ENCODE measurements around the gene SST.
A peak's percentile ranks its signal among the peaks of the same experiment; 100 is the strongest.
"Not testable (repeated sequence)": the region's sequence is repeated elsewhere in the genome, so short reads cannot be mapped to it uniquely, and the experiment has no call there.

SST gene

GRCh38 chr3:187684444-187684843, 14.2 kb upstream of the SST start:
- DNase-seq (ENCODE audit: low read depth in 2 of 2), result no peak

DNA sequence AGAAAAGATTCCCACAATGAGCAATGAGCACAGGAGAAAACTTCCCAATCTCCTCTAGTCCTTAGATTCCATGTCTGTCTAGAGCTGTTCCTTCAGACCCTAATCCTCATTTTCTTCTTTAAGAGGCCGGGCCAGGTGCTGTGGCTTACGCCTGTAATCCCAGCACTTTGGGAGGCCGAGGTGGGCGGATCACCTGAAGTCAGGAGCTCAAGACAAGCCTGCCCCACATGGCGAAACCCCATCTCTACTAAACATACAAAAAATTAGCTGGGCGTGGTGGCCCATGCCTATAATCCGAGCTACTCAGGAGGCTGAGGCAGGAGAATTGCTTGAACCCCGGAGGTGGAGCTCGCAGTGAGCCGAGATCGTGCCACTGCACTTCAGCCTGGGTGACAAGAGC, 11.6 kb upstream of the SST start:
- not testable (repeated sequence) for DNase-seq (ENCODE audit: low read depth in 2 of 2)

DNA sequence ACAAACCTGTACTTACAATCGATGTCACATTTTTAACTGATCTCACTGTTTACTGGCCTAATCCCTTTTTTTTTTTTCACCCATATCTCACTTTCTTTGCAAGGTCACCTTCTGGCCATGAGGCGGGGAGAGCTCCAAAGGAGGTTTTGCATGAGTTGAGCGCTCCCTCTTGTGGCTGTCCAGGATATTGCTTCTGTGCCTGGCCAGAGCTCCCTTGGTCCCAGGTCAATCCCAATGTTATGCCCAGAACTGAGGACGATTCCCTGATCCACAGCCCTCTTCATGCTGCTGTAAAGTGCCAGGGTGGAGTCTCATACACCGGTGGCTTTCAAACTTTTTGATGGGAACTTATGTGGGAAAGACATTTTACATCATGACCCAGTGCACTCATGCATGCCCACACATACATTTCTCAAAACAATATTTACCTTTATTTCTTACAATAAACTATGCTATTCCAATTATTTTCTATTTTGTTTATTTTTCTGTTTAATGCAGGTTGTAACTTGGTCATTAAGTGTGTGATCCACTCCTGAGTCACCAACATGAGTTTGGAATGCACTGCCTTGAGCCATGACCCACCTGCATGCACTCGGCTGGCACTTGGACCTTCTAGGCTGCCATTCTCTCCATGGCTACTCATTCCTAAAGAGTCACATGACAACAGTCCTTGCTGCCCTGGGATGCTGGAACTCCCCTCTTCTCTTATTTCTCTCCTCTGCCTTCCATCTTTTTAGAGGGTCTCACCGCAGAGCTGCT, 9.6 kb upstream of the SST start:
- DNase-seq (ENCODE audit: low read depth in 2 of 2), result peak; percentile 36 to 42

GRCh38 chr3:187678726-187679268, 8.6 kb upstream of the SST start:
- DNase-seq (ENCODE audit: low read depth in 2 of 2), result peak; percentile 41

- DNase-seq (ENCODE audit: low read depth in 2 of 2), result no peak
These were observed 7.4 kb upstream of the SST start for GRCh38 chr3:187677604-187678003.

GRCh38 chr3:187673012-187673411, 2.8 kb upstream of the SST start:
- DNase-seq (ENCODE audit: low read depth in 2 of 2), result no peak

GRCh38 chr3:187667526-187667925, 2.7 kb downstream of the SST start:
- DNase-seq (ENCODE audit: low read depth in 2 of 2), result no peak

GRCh38 chr3:187665764-187666402, 4.3 kb downstream of the SST start:
- no peak for DNase-seq (ENCODE audit: low read depth in 2 of 2)

GRCh38 chr3:187665010-187665409, 5.2 kb downstream of the SST start:
- DNase-seq (ENCODE audit: low read depth in 2 of 2), result no peak

DNA sequence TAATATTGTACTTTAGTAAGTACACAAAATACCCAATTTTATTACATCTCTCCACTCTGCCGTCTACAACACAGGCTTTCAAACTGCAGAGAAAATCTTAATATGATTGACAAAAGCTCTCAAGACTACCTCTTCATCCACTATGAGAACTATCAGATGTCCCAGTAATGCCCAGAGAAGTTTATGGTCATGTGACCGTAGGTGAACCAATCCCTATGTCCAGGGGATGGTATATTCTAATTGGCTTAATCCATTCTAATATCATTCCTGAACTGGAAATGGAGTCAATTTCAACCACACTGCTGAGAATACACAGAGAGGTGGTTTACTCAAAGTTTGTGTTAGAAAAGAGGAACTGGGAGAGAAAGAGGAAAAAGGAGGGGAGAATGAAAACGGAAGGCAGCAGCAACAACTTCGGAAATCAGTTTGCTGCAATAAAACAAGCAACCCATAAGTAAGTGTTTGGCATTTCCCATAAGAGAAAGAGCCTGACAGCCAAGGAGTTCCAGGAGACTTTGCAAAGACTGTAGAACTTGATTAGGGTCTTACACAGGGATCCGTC, 7.3 kb downstream of the SST start:
- no peak for DNase-seq (ENCODE audit: low read depth in 2 of 2)

DNA sequence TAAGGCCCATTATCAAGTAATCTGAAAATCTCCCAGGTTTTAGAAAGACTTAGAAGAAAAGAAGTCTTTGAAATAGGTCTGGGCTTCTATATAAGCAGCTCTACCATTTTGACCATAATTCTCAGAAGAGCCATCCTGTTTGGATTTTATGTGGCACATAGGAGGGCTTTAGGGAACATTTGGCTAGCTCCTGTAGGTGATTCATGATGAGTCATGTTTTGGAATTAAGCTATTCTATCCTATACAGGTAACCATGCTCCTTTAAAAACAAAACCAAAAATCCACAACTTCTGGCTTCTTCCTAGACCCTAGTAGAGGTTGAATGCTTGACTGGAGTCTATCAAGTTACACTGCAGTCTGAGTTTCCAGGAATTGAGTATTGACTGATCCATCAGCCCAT, 8.9 kb downstream of the SST start:
- DNase-seq (ENCODE audit: low read depth in 2 of 2), result no peak

DNA sequence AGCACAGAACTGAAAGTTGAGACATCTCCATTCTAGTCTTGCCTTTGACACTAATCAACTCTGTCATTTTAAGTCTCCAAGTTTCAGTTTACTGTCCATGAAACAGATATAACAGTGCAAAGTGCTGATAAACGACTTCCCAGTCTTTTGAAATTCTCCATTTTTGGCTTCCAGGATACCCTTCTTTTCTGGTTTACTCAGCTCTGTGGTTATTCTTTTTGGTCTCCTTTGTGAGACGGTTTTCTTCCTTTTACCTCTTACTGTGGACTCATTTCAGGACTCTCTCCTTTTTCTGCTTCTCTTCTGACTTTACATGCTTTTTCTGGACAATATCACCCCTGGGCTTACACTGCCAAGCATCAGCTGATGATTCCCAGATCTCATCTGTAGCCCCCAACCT, 18.9 kb downstream of the SST start:
- DNase-seq (ENCODE audit: low read depth in 2 of 2), result no peak

DNA sequence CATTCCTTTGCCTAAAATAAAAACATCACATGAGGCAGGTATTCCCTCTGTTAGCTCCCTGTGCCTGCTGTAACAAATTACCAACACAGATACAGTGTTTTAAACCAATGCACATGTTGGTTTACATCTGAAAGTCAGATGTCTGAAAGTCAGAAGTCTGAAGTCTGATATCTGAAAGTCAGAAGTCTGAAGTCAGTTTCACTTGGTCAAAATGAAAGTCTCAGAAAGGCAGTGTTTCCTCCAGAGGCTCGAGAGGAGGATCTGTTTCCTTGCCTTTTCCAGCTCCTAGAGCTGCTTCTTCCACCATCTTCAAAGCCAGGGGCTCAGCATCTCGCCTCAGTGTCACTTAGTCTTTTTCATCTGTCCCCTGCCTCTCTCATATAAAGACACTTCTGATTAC, 22.0 kb downstream of the SST start:
- DNase-seq (ENCODE audit: low read depth in 2 of 2), result no peak

DNA sequence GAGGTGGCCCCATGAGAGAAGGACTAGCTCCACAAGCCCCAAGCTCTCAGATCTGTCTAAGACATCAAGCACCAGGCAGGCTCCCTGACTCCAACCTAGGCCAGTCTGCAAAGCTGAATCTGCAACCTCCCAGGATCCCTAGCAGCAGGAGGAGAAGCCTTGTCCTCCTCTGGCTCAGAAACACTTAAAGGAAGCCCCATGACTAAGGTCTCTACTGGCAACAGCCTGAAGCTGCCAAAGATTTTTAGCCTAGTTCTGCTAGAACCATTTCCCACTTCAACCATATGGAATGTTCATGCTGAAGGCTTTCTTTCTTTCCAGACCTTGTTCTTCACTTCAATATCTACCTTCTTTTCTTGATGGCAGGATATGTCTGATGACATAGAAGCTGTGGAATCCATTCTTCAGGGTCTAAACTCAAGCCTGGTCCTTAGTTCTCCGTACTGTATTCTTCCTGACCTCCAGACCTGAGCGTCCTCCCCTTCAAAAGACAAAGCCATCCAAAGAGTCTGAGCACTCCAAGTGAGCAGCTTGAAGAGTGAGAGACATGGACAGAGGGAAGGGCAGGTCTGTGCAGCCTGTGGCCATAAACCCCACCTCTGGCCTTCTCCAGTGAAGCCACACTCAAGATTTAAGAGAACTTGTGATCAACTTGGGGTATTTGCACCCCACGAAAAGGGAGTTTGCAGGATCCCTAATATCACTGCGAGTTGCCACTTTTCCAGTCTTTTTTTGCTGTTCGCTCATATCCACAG, 23.1 kb downstream of the SST start:
- no peak for DNase-seq (ENCODE audit: low read depth in 2 of 2)

GRCh38 chr3:187645379-187645778, 24.8 kb downstream of the SST start:
- not testable (repeated sequence) for DNase-seq (ENCODE audit: low read depth in 2 of 2)

GRCh38 chr3:187642861-187643260, 27.3 kb downstream of the SST start:
- DNase-seq (ENCODE audit: low read depth in 2 of 2), result no peak

DNA sequence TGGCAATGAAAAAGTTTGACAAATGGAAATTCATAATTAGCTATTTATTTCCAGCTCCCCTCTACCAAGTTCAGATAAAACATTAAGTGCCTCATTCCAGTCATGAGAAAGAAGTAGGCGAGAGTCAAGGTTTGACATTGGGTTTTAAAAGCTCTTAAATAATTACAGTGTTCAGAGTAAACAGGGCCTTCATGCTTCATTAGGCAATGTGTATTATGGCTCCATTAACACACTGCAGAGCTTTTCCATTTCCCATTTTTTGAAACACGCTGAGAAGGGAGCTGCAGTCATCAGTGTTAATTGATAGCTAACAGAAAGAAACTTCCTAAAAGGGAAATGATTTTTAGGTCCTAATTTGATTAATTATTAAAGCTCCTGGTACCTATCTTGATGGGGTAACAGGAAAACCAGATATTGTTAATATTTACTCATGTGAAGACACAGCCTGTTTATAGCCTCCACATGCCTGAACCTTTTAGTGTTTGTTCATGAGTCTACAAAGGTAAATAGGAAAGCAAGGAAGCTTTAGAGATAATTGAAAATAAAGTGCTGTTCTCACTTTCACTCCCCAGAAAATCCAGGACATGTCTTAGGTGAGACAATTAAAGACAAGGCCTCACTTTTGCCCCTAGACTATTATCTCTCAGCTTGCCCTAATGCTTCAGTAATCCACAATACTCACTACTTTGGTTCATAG, 28.7 kb downstream of the SST start:
- DNase-seq (ENCODE audit: low read depth in 2 of 2), result no peak

GRCh38 chr3:187640569-187641059, 29.6 kb downstream of the SST start:
- DNase-seq (ENCODE audit: low read depth in 2 of 2), result peak in 1 of 2 experiments; percentile 9

DNA sequence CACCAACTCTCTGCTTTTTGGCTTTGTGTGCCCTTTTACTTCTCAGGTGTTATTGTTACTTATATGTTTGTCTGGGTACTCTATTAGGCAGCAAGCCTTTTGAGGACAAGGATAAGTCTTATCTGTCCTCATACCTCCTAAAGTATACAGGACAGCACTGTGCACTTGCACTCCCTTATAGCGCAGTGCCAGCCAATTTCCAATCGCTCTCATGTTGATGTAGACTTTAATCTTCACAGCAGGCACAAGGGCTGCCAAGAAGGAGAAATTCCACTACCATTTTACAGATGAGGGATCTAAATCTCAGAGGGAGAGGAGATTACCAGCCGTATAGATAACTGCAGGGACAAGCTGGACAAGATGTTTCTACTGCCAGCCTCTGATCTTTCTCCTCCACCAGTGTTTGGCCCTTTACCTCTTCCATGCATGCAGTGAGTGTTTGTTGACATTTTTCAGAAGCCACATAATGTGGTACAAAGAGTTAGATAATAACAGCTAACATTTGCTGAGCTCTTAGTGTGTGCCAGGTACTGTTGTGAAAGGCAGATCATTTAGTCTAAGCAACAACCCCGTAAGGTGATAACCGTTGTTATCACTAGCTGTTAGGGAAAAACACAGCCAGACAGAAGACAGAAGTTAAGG, 30.1 kb downstream of the SST start:
- DNase-seq (ENCODE audit: low read depth in 2 of 2), result no peak

DNA sequence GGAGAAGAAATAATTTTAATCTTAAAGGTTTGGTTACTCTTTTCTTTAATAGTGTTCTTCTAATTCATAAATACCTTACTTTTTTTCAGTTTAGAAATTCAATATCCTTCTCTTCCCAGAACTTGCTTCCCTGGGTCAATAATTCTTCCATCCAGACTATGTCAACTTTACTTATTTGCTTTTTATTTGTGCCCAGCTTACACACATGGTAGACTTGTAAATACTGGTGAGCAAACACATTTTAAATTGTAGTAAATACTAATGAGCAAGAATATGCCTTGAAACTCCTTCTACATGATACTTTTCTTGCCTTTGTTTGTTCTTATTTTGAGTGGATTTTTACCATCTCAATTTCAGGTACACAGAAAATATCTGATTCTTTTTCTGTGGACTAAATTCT, 33.7 kb downstream of the SST start:
- no peak for DNase-seq (ENCODE audit: low read depth in 2 of 2)

DNA sequence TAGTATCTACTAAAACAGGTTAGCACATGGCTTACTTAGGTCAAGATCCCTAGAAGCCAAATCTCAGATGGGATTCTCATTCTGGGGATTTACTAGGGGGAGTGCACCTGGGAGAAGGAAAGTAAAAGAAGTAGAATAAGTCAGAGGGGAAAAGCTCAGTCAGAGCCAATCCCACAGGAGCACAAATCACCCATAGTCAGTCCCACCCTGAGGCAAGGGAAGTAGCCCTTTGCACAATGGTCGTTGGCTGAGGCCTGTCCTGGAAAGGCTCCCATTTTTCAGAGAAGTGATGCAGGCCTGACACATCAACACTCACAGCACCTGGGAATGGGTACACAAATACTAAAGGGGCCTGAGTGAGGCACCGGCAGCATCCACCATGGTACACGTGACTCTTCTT, 39.8 kb downstream of the SST start:
- DNase-seq (ENCODE audit: low read depth in 2 of 2), result no peak

Measured in fibroblast of skin of left quadriceps (primary cell).